ENCODE data around the gene SKAP1. TPM values are rescaled to one million over a fixed set of nuclear protein-coding genes. Genes with fewer than 3 reads are reported as not detected.

Gene SKAP1
- total and polyA plus RNA-seq, 4 donors = 1.4 to 4.9 (median 2.5) TPM

DNA sequence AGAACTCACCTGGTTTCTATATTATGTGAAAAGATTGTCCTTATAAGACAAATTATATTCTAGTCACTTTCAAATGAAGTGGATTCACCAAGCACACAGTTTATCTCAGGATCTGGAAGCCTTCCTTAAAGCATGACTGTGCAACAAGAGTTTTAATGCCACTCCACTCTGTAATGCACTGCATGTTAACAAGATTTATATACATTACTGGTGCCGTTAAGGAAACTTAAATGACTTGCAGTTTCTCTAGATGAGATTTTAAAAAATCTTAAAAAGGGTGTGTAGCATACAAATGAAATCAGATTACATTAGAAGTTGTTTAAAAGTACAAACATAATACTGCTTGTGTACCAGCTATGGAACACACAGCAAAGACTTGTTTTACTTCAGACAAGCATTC, 171.7 kb downstream of the SKAP1 start:
- WGBS, 2 donors = 39 to 57% methylated on average over 1 of the region's 1 CpG
- Histone ChIP-seq H3K9ac (ENCODE audit: insufficient read depth in 1 of 2, low read length in 2 of 2) (no peak overlapping the region), H3K9me3 (ENCODE audit: control insufficient read depth in 4 of 4, insufficient read depth in 3 of 4, low read length in 3 of 4) (no peaks in the 10 kb centered on the region), H3K4me1 (ENCODE audit: control insufficient read depth in 5 of 5, insufficient read depth in 5 of 5, low read length in 5 of 5) (no peaks in the 10 kb centered on the region), H3K27me3 (ENCODE audit: control insufficient read depth in 3 of 3, insufficient read depth in 3 of 3, low read length in 2 of 3) (peaks cover 0 to 2% (median 2%) of the 10 kb centered on the region in 3 donors), H3K27ac (ENCODE audit: low read depth in 1 of 2, low read length in 1 of 2) (no peak overlapping the region), H3K4me3 (no peak overlapping the region), H3K36me3 (ENCODE audit: control insufficient read depth in 4 of 4, insufficient read depth in 4 of 4, low read length in 4 of 4) (no peaks in the 10 kb centered on the region)
- ATAC-seq (ENCODE audit: insufficient read depth, low FRiP score) (no peak), DNase-seq (no peak)
- TF ChIP-seq, protein P1, sequence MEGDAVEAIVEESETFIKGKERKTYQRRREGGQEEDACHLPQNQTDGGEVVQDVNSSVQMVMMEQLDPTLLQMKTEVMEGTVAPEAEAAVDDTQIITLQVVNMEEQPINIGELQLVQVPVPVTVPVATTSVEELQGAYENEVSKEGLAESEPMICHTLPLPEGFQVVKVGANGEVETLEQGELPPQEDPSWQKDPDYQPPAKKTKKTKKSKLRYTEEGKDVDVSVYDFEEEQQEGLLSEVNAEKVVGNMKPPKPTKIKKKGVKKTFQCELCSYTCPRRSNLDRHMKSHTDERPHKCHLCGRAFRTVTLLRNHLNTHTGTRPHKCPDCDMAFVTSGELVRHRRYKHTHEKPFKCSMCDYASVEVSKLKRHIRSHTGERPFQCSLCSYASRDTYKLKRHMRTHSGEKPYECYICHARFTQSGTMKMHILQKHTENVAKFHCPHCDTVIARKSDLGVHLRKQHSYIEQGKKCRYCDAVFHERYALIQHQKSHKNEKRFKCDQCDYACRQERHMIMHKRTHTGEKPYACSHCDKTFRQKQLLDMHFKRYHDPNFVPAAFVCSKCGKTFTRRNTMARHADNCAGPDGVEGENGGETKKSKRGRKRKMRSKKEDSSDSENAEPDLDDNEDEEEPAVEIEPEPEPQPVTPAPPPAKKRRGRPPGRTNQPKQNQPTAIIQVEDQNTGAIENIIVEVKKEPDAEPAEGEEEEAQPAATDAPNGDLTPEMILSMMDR (IDR thresholded peaks at IDR 0.05; ENCODE audit: control extremely low read depth, extremely low read depth) = no peak

DNA sequence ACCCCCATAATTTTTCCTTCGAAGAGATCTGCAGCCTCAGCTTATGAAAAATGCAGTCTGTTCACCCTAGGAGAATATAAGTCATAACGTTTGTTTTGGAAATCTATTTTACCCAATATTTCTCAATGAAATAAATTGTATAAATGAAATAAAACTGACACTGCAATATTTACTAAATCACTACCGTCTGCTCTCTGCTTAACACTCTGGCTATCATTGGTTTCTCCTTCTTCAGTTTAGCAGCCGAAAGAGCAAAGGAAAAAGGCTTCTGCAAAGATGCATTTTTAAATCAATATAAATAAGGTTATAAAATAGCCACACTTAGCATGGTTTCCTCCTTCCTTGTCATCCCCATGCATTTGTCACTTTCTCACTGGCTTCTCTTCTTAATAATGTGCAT, 174.3 kb downstream of the SKAP1 start:
- peaks cover 0 to 2% (median 2%) of the 10 kb centered on the region in 3 donors for H3K27me3 ChIP-seq (ENCODE audit: control insufficient read depth in 3 of 3, insufficient read depth in 3 of 3, low read length in 2 of 3)
- TF ChIP-seq, protein P1 (IDR thresholded peaks at IDR 0.05; ENCODE audit: control extremely low read depth, extremely low read depth) = no peak
- no peak overlapping the region for H3K27ac ChIP-seq (ENCODE audit: low read depth in 1 of 2, low read length in 1 of 2)
- H3K9me3 ChIP-seq (ENCODE audit: control insufficient read depth in 4 of 4, insufficient read depth in 3 of 4, low read length in 3 of 4) = no peaks in the 10 kb centered on the region
- WGBS, 2 donors = 83 to 91% methylated on average over 4 of the region's 4 CpGs
- no peak for ATAC-seq (ENCODE audit: insufficient read depth, low FRiP score)
- H3K4me3 ChIP-seq = no peak overlapping the region
- peaks cover 0 to 8% (median 0%) of the 10 kb centered on the region in 5 donors for H3K4me1 ChIP-seq (ENCODE audit: control insufficient read depth in 5 of 5, insufficient read depth in 5 of 5, low read length in 5 of 5)
- no peak overlapping the region for H3K9ac ChIP-seq (ENCODE audit: insufficient read depth in 1 of 2, low read length in 2 of 2)
- no peak for DNase-seq
- no peaks in the 10 kb centered on the region for H3K36me3 ChIP-seq (ENCODE audit: control insufficient read depth in 4 of 4, insufficient read depth in 4 of 4, low read length in 4 of 4)

DNA sequence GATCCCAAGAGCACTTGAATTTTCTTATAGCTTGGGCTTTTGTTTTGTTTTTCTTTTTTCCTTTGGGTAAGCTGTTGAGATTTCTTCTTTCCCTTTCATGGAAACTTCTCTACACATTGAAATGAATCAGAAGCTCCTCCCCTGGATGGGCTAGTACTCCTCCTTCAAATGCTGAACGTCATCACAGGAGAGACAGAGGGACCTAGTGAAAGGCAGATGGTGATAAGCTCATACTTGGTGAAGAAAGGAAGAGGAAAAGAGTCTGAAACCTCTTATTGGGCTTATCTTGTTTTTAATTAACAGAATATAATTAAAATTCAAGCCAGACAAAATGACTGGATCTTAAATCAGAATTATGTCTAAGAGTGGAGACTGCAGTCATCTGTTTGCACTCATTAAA, 175.1 kb downstream of the SKAP1 start:
- no peak for DNase-seq
- ATAC-seq (ENCODE audit: insufficient read depth, low FRiP score) = no peak
- H3K9ac ChIP-seq (ENCODE audit: insufficient read depth in 1 of 2, low read length in 2 of 2) = no peak overlapping the region
- 63 to 72% methylated on average over 1 of the region's 1 CpG for WGBS, 2 donors
- H3K27ac ChIP-seq (ENCODE audit: low read depth in 1 of 2, low read length in 1 of 2) = no peak overlapping the region
- H3K9me3 ChIP-seq (ENCODE audit: control insufficient read depth in 4 of 4, insufficient read depth in 3 of 4, low read length in 3 of 4) = no peaks in the 10 kb centered on the region
- H3K4me3 ChIP-seq = no peak overlapping the region
- no peaks in the 10 kb centered on the region for H3K36me3 ChIP-seq (ENCODE audit: control insufficient read depth in 4 of 4, insufficient read depth in 4 of 4, low read length in 4 of 4)
- H3K27me3 ChIP-seq (ENCODE audit: control insufficient read depth in 3 of 3, insufficient read depth in 3 of 3, low read length in 2 of 3) = peaks cover 0 to 2% (median 2%) of the 10 kb centered on the region in 3 donors
- peaks cover 0 to 9% (median 0%) of the 10 kb centered on the region in 5 donors for H3K4me1 ChIP-seq (ENCODE audit: control insufficient read depth in 5 of 5, insufficient read depth in 5 of 5, low read length in 5 of 5)
- TF ChIP-seq, protein P1 (IDR thresholded peaks at IDR 0.05; ENCODE audit: control extremely low read depth, extremely low read depth) = no peak

DNA sequence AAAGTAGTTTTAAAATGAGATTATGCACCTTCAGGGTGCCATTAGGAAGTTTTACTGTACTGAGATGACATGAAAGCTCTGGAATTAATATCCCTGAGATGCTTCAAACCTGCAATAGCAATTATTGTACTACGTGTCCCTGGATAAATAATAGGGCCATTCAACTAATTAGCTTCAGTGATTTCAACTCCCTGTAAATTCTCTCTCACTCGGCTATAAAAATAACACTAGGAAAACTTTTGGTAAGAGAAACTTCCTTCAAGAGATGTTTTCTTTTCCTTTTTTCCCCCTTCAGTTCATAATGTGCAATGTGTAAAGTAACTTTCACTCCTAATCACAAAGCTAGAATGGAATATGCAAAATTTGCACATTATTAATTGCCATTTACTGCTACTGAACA, 176.0 kb downstream of the SKAP1 start:
- H3K9ac ChIP-seq (ENCODE audit: insufficient read depth in 1 of 2, low read length in 2 of 2) = no peak overlapping the region
- 84 to 87% methylated on average over 2 of the region's 2 CpGs for WGBS, 2 donors
- DNase-seq (no peak), ATAC-seq (ENCODE audit: insufficient read depth, low FRiP score) (no peak)
- no peak overlapping the region for H3K27ac ChIP-seq (ENCODE audit: low read depth in 1 of 2, low read length in 1 of 2)
- H3K4me3 ChIP-seq = no peak overlapping the region
- peaks cover 0 to 9% (median 0%) of the 10 kb centered on the region in 5 donors for H3K4me1 ChIP-seq (ENCODE audit: control insufficient read depth in 5 of 5, insufficient read depth in 5 of 5, low read length in 5 of 5)
- H3K9me3 ChIP-seq (ENCODE audit: control insufficient read depth in 4 of 4, insufficient read depth in 3 of 4, low read length in 3 of 4) = no peaks in the 10 kb centered on the region
- no peaks in the 10 kb centered on the region for H3K36me3 ChIP-seq (ENCODE audit: control insufficient read depth in 4 of 4, insufficient read depth in 4 of 4, low read length in 4 of 4)
- H3K27me3 ChIP-seq (ENCODE audit: control insufficient read depth in 3 of 3, insufficient read depth in 3 of 3, low read length in 2 of 3) = peaks cover 0 to 2% (median 2%) of the 10 kb centered on the region in 3 donors
- TF ChIP-seq, protein P1 (IDR thresholded peaks at IDR 0.05; ENCODE audit: control extremely low read depth, extremely low read depth) = no peak
